Activated CD4-positive, alpha-beta memory T cell treated with anti-CD3 and anti-CD28 coated beads, Interleukin-2, amount 10 ng/mL, durations not matched to agents 7 days and 5 days (primary cell): ENCODE results near the gene GNAQ. TPM values are rescaled to one million over a fixed set of nuclear protein-coding genes. Genes with fewer than 3 reads are reported as not detected.
"Not testable (repeated sequence)": the region's sequence is repeated elsewhere in the genome, so short reads cannot be mapped to it uniquely, and the experiment has no call there.

Experiments used
- CTCF ChIA-PET: fragments of 350-600 bp; sonication (Branson Sonifier 250); formaldehyde crosslinking; loops from one replicate; lab custom pipeline; 2021; ENCODE audit warnings: antibody characterized with exemption, inconsistent platforms; lab: Charles Lee
- POLR2A ChIA-PET: fragments of 350-600 bp; sonication (Branson Sonifier 250); formaldehyde crosslinking; loops from one replicate; lab custom pipeline; 2021; ENCODE audit warnings: antibody characterized with exemption; lab: Charles Lee
- DNase-seq: peaks from one replicate; pipeline ENCODE4 v3.0.0-alpha.2; 2020
- H3K27ac Mint-ChIP-seq: one replicate; pipeline ENCODE4 v1.8.0; 2021; ENCODE audit warnings: mild to moderate bottlenecking, mixed read lengths
- H3K27me3 Mint-ChIP-seq: one replicate; pipeline ENCODE4 v1.8.0; 2021; ENCODE audit warnings: mixed read lengths
- H3K36me3 Mint-ChIP-seq: one replicate; pipeline ENCODE4 v1.8.0; 2021; ENCODE audit warnings: low read depth, mixed read lengths
- H3K4me1 Mint-ChIP-seq: one replicate; pipeline ENCODE4 v1.8.0; 2021; ENCODE audit warnings: mixed read lengths
- H3K4me3 Mint-ChIP-seq: one replicate; pipeline ENCODE4 v1.8.0; 2021; ENCODE audit warnings: mild to moderate bottlenecking, mixed read lengths
- H3K9me3 Mint-ChIP-seq: one replicate; pipeline ENCODE4 v1.8.0; 2021; ENCODE audit warnings: mixed read lengths
- total RNA-seq, 2 experiments: library from RNA; stranded (reverse); gene quantifications; one replicate each; pipeline ENCODE4 v1.2.3, GENCODE V29; 2021

The GNAQ gene
- total RNA-seq, 2 experiments from 2014 or later: 28.0 to 28.8 TPM

DNA sequence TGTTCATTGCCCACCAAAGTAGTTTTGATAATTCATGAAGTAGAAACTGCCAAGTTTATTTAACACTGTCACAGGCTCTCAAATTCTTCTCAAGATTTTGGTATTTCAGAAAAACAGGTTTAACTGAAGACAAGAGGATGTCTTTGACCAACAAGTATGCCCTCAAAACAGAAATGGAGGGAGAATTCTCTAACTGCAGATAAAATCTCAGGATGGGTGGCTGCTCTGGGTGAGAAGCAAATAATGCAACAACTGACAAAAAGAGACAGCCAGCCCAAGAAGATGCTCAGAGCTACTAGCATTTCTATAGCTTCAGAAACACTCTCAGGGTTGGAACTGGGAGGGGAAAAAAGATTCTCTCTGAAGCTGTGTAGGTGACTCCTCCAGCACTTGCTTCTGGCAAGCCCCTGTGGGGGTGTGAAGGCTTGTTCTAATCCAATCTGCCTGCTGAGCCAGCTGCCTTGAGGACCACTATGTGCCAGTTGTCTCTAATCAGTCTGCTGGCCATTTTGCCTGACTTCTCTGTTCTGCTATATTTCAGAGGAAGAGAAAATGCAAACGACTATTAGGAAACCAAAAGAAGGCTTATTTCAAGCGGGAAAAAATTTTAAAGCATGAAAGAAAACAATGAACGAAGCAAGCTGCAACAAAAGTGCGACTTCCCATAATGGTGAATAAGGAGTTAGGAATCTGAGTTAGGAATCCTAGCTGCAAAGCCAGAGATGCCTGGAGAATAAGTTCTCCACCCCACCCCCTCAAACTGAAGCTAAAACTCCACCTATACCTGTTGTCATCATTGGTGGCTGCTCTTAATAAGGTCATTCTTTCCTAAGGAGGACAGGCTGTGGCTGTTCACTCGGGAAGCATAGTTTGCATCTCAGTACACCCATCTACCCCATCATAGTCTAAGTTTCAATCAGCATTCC, 147.5 kb downstream of the GNAQ start:
- peak overlapping the region; percentile 47 for H3K27ac Mint-ChIP-seq

DNA sequence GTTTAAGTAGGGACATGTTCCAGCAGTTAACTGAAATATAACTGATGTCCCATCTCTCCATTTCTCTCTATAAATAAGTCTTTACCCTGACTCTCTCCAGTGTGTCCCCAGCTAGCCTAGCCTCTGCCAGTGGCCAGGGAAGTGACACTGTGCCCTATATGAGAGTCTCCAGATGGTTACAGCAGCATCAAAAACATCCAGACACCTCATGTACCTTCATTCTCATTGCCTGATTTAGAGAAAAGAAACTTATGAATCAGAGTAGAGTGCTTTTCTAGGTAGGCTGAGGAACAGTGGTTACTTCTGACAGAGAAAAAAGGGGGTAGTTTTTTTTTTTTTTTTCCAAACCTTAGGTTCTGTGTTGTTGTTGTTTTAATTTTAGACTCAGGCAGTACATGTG, 148.5 kb downstream of the GNAQ start:
- ChIA-PET POLR2A (no interaction called here), CTCF (no interaction called here)
- H3K4me3 Mint-ChIP-seq: no peak overlapping the region
- no peaks in the 10 kb centered on the region for H3K27me3 Mint-ChIP-seq
- DNase-seq: no peak
- H3K4me1 Mint-ChIP-seq: peaks cover 23% of the 10 kb centered on the region
- H3K9me3 Mint-ChIP-seq: no peaks in the 10 kb centered on the region
- H3K36me3 Mint-ChIP-seq: peaks cover 3% of the 10 kb centered on the region
- H3K27ac Mint-ChIP-seq: no peak overlapping the region

More for the DNA sequence above, 147.5 kb downstream of the GNAQ start:
- CTCF ChIA-PET: no interaction called here
- Mint-ChIP-seq H3K4me1 (peaks cover 23% of the 10 kb centered on the region), H3K27me3 (no peaks in the 10 kb centered on the region), H3K9me3 (no peaks in the 10 kb centered on the region), H3K4me3 (no peak overlapping the region), H3K36me3 (peaks cover 3% of the 10 kb centered on the region)
- POLR2A ChIA-PET: interaction anchor here (0.9 kb wide), 1 partner anchor 10 kb away, joined by 3 read pairs; no protein-coding TSS in a partner anchor
- no peak for DNase-seq

GRCh38 chr9:77882294-77882693, 149.3 kb downstream of the GNAQ start:
- CTCF ChIA-PET: no interaction called here
- DNase-seq: no peak
- POLR2A ChIA-PET: no interaction called here
- Mint-ChIP-seq H3K27ac (no peak overlapping the region), H3K27me3 (no peaks in the 10 kb centered on the region), H3K9me3 (no peaks in the 10 kb centered on the region), H3K4me3 (no peak overlapping the region), H3K4me1 (peaks cover 23% of the 10 kb centered on the region), H3K36me3 (peaks cover 3% of the 10 kb centered on the region)

- ChIA-PET POLR2A (interaction anchor here (0.9 kb wide), 1 partner anchor 28 kb away, joined by 3 read pairs; no protein-coding TSS in a partner anchor), CTCF (interaction anchor here (1.6 kb wide), 1 partner anchor 40 kb away, joined by 3 read pairs; no protein-coding TSS in a partner anchor)
- H3K36me3 Mint-ChIP-seq, H3K27me3 Mint-ChIP-seq, H3K27ac Mint-ChIP-seq, DNase-seq, H3K9me3 Mint-ChIP-seq, H3K4me3 Mint-ChIP-seq: not testable (repeated sequence)
- peaks cover 23% of the 10 kb centered on the region for H3K4me1 Mint-ChIP-seq
These were observed 150.0 kb downstream of the GNAQ start for GRCh38 chr9:77881634-77882033.

DNA sequence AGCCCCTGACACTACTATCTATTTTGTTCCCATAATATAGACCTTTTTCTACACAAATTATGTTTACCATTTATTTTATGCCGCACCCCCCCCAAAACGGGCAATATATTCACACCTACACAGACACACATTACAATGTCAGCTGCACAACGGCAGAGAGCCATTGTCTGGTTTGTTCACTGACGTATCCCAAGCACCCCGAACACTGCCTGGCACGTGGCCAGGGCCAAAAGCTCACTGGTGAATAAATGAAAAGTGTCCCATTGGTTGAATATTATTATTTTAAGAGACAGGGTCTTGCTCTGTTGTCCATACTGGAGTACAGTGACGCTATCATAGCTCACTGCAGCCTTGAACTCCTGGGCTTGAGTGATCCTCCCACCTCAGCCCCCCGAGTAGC, 150.5 kb downstream of the GNAQ start:
- no peaks in the 10 kb centered on the region for H3K27me3 Mint-ChIP-seq
- H3K9me3 Mint-ChIP-seq: no peaks in the 10 kb centered on the region
- POLR2A ChIA-PET: interaction anchor here (0.9 kb wide), 1 partner anchor 29 kb away, joined by 3 read pairs; no protein-coding TSS in a partner anchor
- H3K4me1 Mint-ChIP-seq: peaks cover 21% of the 10 kb centered on the region
- CTCF ChIA-PET: interaction anchor here (1.6 kb wide), 1 partner anchor 39 kb away, joined by 3 read pairs; no protein-coding TSS in a partner anchor
- no peak for DNase-seq
- peaks cover 3% of the 10 kb centered on the region for H3K36me3 Mint-ChIP-seq
- no peak overlapping the region for H3K27ac Mint-ChIP-seq
- no peak overlapping the region for H3K4me3 Mint-ChIP-seq

- peaks cover 19% of the 10 kb centered on the region for H3K4me1 Mint-ChIP-seq
- CTCF ChIA-PET: no interaction called here
- no peaks in the 10 kb centered on the region for H3K9me3 Mint-ChIP-seq
- H3K27ac Mint-ChIP-seq: no peak overlapping the region
- peaks cover 5% of the 10 kb centered on the region for H3K36me3 Mint-ChIP-seq
- POLR2A ChIA-PET: no interaction called here
- no peak for DNase-seq
- no peak overlapping the region for H3K4me3 Mint-ChIP-seq
- H3K27me3 Mint-ChIP-seq: no peaks in the 10 kb centered on the region
These were observed 152.1 kb downstream of the GNAQ start for GRCh38 chr9:77879437-77879943.

GRCh38 chr9:77878793-77879192, 152.8 kb downstream of the GNAQ start:
- DNase-seq, H3K27ac Mint-ChIP-seq, H3K9me3 Mint-ChIP-seq, CTCF ChIA-PET, H3K4me3 Mint-ChIP-seq, POLR2A ChIA-PET, H3K27me3 Mint-ChIP-seq, H3K36me3 Mint-ChIP-seq: not testable (repeated sequence)
- H3K4me1 Mint-ChIP-seq: peaks cover 12% of the 10 kb centered on the region

- ChIA-PET CTCF (no interaction called here), POLR2A (no interaction called here)
- Mint-ChIP-seq H3K9me3 (no peaks in the 10 kb centered on the region), H3K27ac (no peak overlapping the region), H3K4me3 (no peak overlapping the region), H3K27me3 (no peaks in the 10 kb centered on the region), H3K36me3 (peaks cover 11% of the 10 kb centered on the region), H3K4me1 (peaks cover 4% of the 10 kb centered on the region)
- no peak for DNase-seq
These were observed 153.6 kb downstream of the GNAQ start for GRCh38 chr9:77877976-77878375.

- Mint-ChIP-seq H3K9me3 (no peaks in the 10 kb centered on the region), H3K36me3 (peaks cover 11% of the 10 kb centered on the region), H3K27ac (no peak overlapping the region), H3K4me1 (no peaks in the 10 kb centered on the region), H3K27me3 (no peaks in the 10 kb centered on the region), H3K4me3 (no peak overlapping the region)
- DNase-seq: no peak
- ChIA-PET CTCF (no interaction called here), POLR2A (no interaction called here)
These were observed 155.0 kb downstream of the GNAQ start for GRCh38 chr9:77876590-77876989.

- DNase-seq: no peak
- ChIA-PET POLR2A (no interaction called here), CTCF (no interaction called here)
- H3K27me3 Mint-ChIP-seq: no peaks in the 10 kb centered on the region
- no peaks in the 10 kb centered on the region for H3K9me3 Mint-ChIP-seq
- H3K36me3 Mint-ChIP-seq: peaks cover 11% of the 10 kb centered on the region
- no peak overlapping the region for H3K27ac Mint-ChIP-seq
- no peak overlapping the region for H3K4me3 Mint-ChIP-seq
- H3K4me1 Mint-ChIP-seq: no peaks in the 10 kb centered on the region
These were observed 155.5 kb downstream of the GNAQ start for GRCh38 chr9:77876091-77876490.

- Mint-ChIP-seq H3K9me3 (no peaks in the 10 kb centered on the region), H3K4me1 (no peaks in the 10 kb centered on the region), H3K27ac (no peak overlapping the region), H3K36me3 (peaks cover 9% of the 10 kb centered on the region), H3K4me3 (no peak overlapping the region), H3K27me3 (no peaks in the 10 kb centered on the region)
- ChIA-PET POLR2A (interaction anchor here (1.5 kb wide), 1 partner anchor 14 kb away, joined by 4 read pairs; no protein-coding TSS in a partner anchor), CTCF (no interaction called here)
- no peak for DNase-seq
These were observed 158.7 kb downstream of the GNAQ start for GRCh38 chr9:77872863-77873262.

DNA sequence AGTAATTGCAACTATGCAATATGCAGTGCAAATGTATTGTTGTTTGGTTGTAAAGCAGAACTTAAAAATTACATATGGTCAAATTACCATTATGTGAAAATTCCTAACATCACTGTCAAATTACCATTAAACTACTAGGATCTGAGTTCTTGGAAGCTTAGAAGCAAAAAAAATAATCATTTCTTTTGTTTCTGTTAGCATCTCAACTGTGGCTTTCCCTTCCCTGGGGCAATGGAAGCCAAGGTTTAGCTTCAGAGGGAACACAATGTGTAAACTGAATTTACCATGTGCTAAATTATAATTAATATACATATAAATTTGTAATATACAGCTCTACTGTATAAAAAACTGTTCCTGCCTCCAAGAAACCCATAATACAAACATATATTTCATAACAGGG, 159.4 kb downstream of the GNAQ start:
- POLR2A ChIA-PET: interaction anchor here (1.5 kb wide), 1 partner anchor 13 kb away, joined by 4 read pairs; no protein-coding TSS in a partner anchor
- peaks cover 9% of the 10 kb centered on the region for H3K36me3 Mint-ChIP-seq
- no peak overlapping the region for H3K27ac Mint-ChIP-seq
- CTCF ChIA-PET: no interaction called here
- DNase-seq: no peak
- H3K9me3 Mint-ChIP-seq: no peaks in the 10 kb centered on the region
- no peaks in the 10 kb centered on the region for H3K27me3 Mint-ChIP-seq
- H3K4me3 Mint-ChIP-seq: no peak overlapping the region
- no peaks in the 10 kb centered on the region for H3K4me1 Mint-ChIP-seq

GRCh38 chr9:77871483-77871882, 160.1 kb downstream of the GNAQ start:
- Mint-ChIP-seq H3K27ac (no peak overlapping the region), H3K9me3 (no peaks in the 10 kb centered on the region), H3K36me3 (peaks cover 9% of the 10 kb centered on the region), H3K4me3 (no peak overlapping the region), H3K27me3 (no peaks in the 10 kb centered on the region), H3K4me1 (peaks cover 2% of the 10 kb centered on the region)
- POLR2A ChIA-PET: interaction anchor here (1.5 kb wide), 1 partner anchor 12 kb away, joined by 4 read pairs; no protein-coding TSS in a partner anchor
- CTCF ChIA-PET: no interaction called here
- no peak for DNase-seq
